ENCODE data around the gene ANO7.

- TF ChIP-seq CTCF (IDR thresholded peaks at IDR 0.05) (no peak), POLR2AphosphoS5 (IDR thresholded peaks at IDR 0.05) (peak in 1 of 2 donors; percentile 85), POLR2A (IDR thresholded peaks at IDR 0.05) (peak in 1 of 4 donors; percentile 43)
Observed at GRCh38 chr2:241272303-241273209, 84.1 kb downstream of the ANO7 start.
